8988T (cell line): ENCODE results near the gene SNX30.
A peak's percentile ranks its signal among the peaks of the same experiment; 100 is the strongest.
"Not testable (repeated sequence)": the region's sequence is repeated elsewhere in the genome, so short reads cannot be mapped to it uniquely, and the experiment has no call there.

Experiments
- DNase-seq: peaks from one replicate; pipeline ENCODE4 v3.0.0; 2011

Gene SNX30, protein sequence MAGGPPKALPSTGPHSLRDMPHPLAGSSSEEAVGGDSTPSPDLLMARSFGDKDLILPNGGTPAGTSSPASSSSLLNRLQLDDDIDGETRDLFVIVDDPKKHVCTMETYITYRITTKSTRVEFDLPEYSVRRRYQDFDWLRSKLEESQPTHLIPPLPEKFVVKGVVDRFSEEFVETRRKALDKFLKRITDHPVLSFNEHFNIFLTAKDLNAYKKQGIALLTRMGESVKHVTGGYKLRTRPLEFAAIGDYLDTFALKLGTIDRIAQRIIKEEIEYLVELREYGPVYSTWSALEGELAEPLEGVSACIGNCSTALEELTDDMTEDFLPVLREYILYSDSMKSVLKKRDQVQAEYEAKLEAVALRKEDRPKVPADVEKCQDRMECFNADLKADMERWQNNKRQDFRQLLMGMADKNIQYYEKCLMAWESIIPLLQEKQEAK

GRCh38 chr9:112750016-112750763, at the start of gene SNX30:
Gene SNX30 (plus strand): TSS chr9:112750760. CDS start chr9:112751002, 242 bp downstream.
- DNase-seq, result peak; percentile 92

- no peak for DNase-seq
Observed at GRCh38 chr9:112703304-112703703, 47.3 kb upstream of the SNX30 start.

DNA sequence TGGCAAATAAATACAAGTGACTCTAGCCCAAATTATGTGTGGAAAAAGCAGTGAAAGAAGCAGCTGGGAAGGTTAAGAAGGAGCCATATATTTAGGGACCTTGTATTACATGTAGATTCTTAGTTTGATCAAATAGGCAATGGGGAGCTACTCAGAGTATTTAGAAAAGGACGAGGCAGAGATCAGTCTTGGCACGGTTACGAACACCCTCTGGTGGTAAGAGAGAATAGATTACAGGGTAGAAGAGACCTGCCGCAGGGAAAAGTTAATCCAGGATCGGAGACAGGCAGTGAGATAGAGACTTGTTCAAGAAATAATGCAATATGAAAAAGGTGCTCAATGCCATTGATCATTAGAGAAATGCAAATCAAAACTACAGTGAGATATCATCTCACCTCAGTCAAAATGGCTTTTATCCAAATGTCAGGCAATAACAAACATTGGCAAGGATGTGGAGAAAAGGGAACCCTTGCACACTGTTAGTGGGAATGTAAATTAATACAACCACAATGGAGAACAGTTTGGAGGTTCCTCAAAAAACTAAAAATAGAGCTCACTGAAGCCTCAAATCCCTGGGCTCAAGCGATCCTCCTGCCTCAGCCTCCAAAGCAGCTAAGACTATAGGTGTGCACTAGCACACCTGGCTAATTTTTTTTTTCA, 44.7 kb upstream of the SNX30 start:
- no peak for DNase-seq

DNA sequence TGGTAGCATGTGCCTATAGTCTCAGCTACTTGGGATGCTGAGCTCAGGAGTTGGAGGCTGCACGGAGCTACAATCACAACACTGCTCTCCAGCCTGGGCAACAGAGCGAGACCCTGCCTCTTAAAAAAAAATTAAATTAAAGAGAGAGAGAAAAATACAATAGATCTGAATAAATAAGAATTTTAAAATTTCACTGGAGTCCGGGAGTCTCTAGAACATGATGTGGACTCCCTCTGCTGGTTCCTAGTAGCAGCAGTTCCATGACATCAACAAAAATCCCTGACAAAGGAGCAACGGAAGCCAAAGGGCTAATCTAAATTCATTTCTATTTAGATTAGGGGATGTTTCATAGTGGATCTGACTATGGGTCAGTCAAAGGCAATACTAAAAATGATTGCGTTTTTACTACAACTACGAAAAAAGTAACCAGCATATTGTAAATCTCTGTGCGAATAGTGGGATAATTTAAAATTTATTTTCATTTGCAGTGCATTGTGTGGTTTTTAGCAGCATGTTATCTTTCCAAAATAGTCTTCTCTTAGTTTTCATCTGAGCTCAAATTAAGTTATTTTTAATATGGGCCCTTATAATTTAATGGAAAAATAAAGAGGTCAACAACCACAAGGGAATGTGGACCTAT, 39.4 kb upstream of the SNX30 start:
- DNase-seq, result no peak

DNA sequence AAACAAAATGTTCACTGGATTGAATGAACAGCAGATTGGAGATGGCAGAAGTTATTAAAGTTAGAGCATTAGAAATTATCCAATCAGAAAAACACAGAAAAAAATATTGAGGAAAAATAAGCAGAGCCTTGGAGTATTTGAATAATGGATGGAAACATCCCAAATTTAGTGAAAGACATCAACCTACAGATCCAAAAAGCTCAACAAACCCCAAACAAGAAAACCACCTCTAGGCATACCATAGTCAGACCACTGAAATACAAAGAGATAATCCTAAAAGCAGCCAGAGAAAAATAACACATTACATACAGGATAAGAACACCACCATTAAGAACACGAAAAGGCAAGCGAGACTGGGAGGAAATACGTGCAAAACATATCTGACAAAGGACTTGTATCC, 37.9 kb upstream of the SNX30 start:
- no peak for DNase-seq

DNA sequence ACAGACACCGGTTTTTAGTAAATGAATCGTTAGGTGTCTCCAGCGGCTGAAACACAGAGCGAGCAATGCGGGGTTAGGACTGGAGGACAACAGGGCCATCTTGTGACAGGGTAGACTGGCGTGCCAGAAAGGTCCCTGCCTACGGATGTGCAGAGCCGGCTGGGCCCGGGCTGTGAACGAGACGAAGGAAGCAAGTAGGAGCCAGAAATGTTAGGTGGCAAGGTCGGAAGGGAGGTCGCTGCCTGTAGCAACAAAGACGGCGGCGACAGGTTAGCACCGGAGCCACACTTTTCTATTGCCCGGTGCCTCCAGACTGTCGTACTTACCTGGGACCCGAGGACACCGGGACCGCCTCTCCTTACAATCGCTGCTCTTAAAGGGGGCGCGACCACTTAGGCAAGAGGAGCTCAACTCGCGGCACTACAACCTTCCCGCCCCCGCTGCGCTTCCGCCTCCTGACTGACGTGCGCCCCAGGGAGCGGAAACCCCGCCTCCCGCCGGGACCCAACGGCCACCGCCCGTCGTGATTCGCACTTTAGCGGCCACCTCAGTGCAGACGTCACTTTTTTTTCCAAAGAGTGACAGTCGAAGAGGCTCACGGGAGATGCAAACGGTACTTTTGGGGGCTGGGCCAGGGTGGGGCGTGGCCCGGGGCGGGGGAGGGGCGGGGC, 32.8 kb upstream of the SNX30 start, which contains the start of gene INIP:
INIP (minus strand) TSS at position 457 of the 671 bp plus-strand sequence. CDS start 1,632 bp downstream, outside the sequence.
- DNase-seq, result peak; percentile 77

GRCh38 chr9:112719241-112719691, 31.3 kb upstream of the SNX30 start:
- no peak for DNase-seq

DNA sequence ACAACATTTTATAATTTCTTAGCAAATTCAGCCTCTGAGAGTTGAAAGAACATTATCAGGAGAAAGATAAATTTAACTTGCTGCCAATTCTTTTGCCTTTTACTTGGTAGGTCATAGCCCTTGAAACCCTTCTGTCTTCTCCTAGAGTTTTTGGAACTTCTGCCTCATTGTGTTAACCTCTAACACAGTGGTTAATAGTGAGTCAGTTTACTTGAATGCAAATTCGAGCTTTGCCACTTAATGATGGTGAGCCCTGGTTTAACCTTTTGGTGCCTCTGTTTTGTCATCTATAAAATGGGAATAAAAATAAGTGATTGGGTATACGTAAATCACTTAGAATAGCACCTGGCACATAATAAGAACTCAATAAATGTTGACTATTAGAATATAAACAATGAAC, 30.9 kb upstream of the SNX30 start:
- DNase-seq, result no peak

DNA sequence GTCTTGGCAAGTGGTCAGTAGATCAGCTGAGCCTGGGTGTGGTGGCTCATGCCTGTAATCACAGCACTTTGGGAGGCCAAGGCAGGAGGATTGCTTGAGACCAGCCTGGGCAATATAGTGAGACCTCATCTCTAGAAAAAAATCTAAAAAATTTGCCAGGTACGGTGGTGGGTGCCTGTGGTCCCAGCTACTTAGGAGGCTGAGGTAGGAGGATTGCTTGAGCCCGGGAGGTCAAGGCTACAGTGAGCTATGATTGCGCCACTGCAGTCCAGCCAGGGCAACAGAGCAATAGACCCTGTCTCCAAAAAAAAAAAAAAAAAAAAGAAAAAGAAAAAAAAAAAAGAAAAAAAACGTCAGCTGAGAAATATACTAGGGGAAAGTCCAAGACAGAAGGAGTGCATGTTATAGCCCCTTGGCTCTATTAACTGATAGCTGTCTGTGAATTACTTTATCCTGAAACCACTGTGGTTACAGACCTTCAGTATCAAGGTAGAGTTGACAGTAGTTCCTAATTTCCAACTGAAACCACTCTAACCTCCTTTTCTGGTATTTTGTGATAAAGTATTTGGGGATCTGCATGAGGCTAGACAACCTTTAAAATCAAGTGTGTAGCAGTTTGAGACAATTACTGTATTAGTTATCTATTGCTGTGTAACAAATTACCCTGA, 30.3 kb upstream of the SNX30 start:
- DNase-seq, result no peak

- DNase-seq, result not testable (repeated sequence)
Observed at GRCh38 chr9:112722749-112723148, 27.8 kb upstream of the SNX30 start.

DNA sequence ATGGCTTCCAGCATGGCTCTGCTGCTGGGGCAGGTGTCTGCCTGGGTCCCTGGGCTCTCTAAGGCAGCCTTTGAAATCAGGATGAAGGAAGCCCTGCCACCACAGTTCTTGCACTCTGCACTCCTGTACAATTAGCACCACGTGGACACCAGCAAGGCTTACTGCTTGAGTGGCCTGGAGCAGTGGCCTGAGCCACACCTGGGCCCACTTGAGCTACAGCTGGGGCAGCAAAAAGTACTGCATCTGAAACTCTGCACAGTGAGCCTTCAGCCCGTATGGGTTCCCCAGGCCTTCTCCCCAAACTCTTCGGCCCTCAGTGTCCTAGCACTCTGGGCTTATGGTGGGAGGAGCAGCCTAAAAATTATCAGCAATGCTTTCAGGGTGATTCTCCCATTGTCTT, 24.6 kb upstream of the SNX30 start:
- DNase-seq, result no peak

DNA sequence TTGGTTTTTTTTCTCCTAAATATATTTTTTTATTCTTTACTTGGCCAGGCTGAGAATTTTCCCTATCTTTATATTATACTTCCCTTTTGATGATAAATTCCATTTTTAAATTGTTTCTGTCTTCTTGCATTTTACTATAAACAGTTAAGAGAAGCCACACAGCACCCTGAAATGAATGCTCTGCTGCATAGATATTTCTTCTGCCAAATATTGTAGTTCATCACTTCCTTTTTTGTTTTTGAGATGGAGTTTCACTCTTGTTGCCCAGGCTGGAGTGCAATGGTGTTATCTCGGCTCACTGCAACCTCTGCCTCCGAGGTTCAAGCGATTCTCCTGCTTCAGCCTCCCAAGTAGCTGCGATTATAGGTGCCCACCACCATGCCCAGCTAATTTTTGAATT, 24.1 kb upstream of the SNX30 start:
- DNase-seq, result no peak

DNA sequence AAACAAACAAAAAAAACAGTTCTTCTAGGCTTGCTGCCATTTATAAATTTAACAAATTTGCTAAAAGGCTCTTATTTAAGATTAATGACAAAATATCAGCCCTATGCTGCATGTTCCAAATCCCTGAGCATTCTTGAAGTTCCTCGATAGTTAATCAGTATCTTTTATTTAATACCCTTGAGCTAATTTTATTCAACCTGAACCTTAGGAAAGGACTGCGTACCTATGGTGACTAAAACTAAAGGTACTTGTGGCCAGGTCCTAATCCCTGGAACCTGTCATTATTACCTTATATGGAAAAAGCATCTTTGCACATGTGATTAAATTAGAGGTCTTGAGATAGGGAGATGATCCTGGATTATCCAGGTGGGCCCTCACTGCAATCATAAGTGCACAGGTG, 22.2 kb upstream of the SNX30 start:
- no peak for DNase-seq

GRCh38 chr9:112731971-112732370, 18.6 kb upstream of the SNX30 start:
- no peak for DNase-seq

DNA sequence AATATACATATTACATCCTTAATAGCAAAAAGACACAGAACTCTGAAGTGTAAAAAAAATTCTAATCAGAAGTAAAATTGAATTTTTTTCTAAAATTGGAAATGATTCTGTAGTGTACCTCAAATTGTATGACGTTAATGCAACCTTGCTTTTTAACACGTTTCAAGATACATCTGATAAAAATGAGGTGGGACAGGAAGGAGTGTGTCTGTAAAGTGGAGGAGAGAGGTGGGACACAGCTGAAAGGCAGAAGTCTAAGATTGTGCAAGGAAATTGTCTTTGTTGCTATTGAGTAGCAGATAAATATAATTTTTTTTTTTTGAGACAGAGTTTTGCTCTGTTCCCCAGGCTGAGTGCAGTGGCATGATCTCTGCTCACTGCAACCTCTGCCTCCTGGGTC, 15.7 kb upstream of the SNX30 start:
- no peak for DNase-seq

DNA sequence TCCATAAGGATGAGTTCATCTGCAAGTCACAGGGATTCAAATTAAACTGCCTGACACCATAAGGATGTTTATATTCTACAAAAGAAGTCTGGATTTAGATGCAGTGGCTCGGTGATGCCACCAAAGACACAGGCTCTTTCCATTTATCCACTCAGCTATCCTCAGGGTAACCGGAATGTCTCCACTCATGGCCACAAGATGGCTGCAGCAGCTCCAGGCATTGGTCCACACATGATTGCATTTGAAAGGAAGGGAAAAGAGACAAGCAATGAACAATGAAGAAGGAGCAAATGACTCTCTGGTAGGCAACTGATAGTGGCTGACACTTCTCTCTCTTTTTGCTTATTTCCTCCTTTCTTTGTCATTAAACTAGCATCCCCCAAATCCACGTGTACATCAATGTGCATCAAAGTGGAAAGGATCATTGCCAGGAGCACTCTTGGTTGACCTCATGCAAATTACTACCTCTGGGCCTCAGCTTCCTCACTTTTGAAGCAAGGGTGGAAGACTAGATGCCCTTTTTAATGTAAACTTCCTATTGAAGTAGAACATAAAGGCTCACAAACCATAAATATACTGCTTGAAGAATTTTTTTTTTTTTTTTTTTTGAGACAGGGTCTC, 7.2 kb upstream of the SNX30 start:
- no peak for DNase-seq

GRCh38 chr9:112744177-112744576, 6.4 kb upstream of the SNX30 start:
- no peak for DNase-seq

DNA sequence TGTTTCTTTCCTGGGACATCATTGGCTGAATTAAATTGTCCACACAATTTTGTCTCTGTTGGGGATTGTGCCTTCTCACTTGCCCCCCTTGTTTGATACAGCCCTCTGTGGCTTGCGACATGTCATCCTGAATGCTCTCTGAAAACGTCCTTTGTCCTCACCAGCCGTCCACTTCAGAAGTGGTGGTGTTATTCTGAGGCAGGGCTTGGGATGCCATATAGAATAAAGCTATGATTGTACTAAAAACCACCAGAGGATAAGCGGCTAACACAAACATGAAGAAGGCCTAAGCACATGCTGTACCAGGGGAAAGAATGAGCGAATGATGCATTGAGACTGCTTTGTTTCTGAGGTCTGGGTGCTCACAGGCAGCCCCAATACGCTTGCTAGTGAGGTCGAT, 3.5 kb upstream of the SNX30 start:
- DNase-seq, result no peak

DNA sequence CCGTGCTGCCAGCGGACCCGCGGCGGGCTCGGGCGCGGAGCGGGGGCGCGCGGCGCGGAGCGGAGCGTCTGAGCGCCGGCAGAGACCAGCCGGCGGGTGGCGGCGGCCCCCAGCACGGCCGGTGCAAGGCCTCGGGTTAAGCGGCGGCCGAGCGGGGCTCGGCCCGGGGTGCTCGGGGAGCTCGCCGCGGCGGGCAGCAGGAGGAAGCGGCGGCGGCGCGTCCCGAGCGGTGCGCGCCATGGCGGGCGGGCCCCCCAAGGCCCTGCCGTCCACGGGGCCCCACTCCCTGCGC, 150 bp downstream of the SNX30 start:
- DNase-seq, result no peak

GRCh38 chr9:112751056-112751795, 666 bp downstream of the SNX30 start:
- DNase-seq, result peak; percentile 64
